ENCODE data around the gene INF2.
"Not testable (repeated sequence)": the region's sequence is repeated elsewhere in the genome, so short reads cannot be mapped to it uniquely, and the experiment has no call there.

Gene INF2

GRCh38 chr14:104726600-104727451, 37.4 kb downstream of the INF2 start:
- H3K4me1 Mint-ChIP-seq (ENCODE audit: low read depth) = peaks cover 11% of the 10 kb centered on the region
- no peaks in the 10 kb centered on the region for H3K9me3 Mint-ChIP-seq
- peaks cover 34% of the 10 kb centered on the region for H3K27me3 Mint-ChIP-seq
- intact Hi-C loops (cut with micrococcal nuclease) = no loop called here
- H3K4me3 Mint-ChIP-seq = no peak overlapping the region
- H3K36me3 Mint-ChIP-seq (ENCODE audit: low read depth) = peaks cover 1% of the 10 kb centered on the region
- no peak overlapping the region for H3K27ac Mint-ChIP-seq

GRCh38 chr14:104728631-104729030, 39.2 kb downstream of the INF2 start:
- Mint-ChIP-seq H3K4me1 (ENCODE audit: low read depth) (peaks cover 6% of the 10 kb centered on the region), H3K36me3 (ENCODE audit: low read depth) (no peaks in the 10 kb centered on the region), H3K27ac (no peak overlapping the region), H3K27me3 (peaks cover 37% of the 10 kb centered on the region), H3K9me3 (no peaks in the 10 kb centered on the region), H3K4me3 (no peak overlapping the region)
- intact Hi-C loops (cut with micrococcal nuclease) = no loop called here

GRCh38 chr14:104729176-104729834, 39.9 kb downstream of the INF2 start:
- H3K4me1 Mint-ChIP-seq (ENCODE audit: low read depth); H3K27ac Mint-ChIP-seq; H3K4me3 Mint-ChIP-seq; H3K9me3 Mint-ChIP-seq; H3K36me3 Mint-ChIP-seq (ENCODE audit: low read depth); intact Hi-C loops (cut with micrococcal nuclease): not testable (repeated sequence)
- H3K27me3 Mint-ChIP-seq = peaks cover 37% of the 10 kb centered on the region

- peaks cover 6% of the 10 kb centered on the region for H3K4me1 Mint-ChIP-seq (ENCODE audit: low read depth)
- no peak overlapping the region for H3K27ac Mint-ChIP-seq
- intact Hi-C loops (cut with micrococcal nuclease) = no loop called here
- H3K9me3 Mint-ChIP-seq = no peaks in the 10 kb centered on the region
- H3K4me3 Mint-ChIP-seq = no peak overlapping the region
- peaks cover 33% of the 10 kb centered on the region for H3K27me3 Mint-ChIP-seq
- H3K36me3 Mint-ChIP-seq (ENCODE audit: low read depth) = no peaks in the 10 kb centered on the region
Observed at GRCh38 chr14:104729835-104730181, 40.4 kb downstream of the INF2 start.

GRCh38 chr14:104730487-104730886, 41.1 kb downstream of the INF2 start:
- Mint-ChIP-seq H3K4me3 (no peak overlapping the region), H3K9me3 (no peaks in the 10 kb centered on the region), H3K27ac (no peak overlapping the region), H3K36me3 (ENCODE audit: low read depth) (no peaks in the 10 kb centered on the region), H3K27me3 (peaks cover 26% of the 10 kb centered on the region), H3K4me1 (ENCODE audit: low read depth) (peaks cover 8% of the 10 kb centered on the region)
- intact Hi-C loops (cut with micrococcal nuclease) = no loop called here

GRCh38 chr14:104731320-104732294, 42.2 kb downstream of the INF2 start:
- intact Hi-C loops (cut with micrococcal nuclease) = no loop called here
- no peaks in the 10 kb centered on the region for H3K36me3 Mint-ChIP-seq (ENCODE audit: low read depth)
- H3K4me1 Mint-ChIP-seq (ENCODE audit: low read depth) = peaks cover 19% of the 10 kb centered on the region
- no peak overlapping the region for H3K4me3 Mint-ChIP-seq
- no peaks in the 10 kb centered on the region for H3K9me3 Mint-ChIP-seq
- H3K27me3 Mint-ChIP-seq = peaks cover 24% of the 10 kb centered on the region
- no peak overlapping the region for H3K27ac Mint-ChIP-seq

- Mint-ChIP-seq H3K4me1 (ENCODE audit: low read depth) (peaks cover 22% of the 10 kb centered on the region), H3K27ac (no peak overlapping the region), H3K27me3 (peaks cover 20% of the 10 kb centered on the region), H3K4me3 (no peak overlapping the region), H3K9me3 (no peaks in the 10 kb centered on the region), H3K36me3 (ENCODE audit: low read depth) (no peaks in the 10 kb centered on the region)
- intact Hi-C loops (cut with micrococcal nuclease) = no loop called here
Observed at GRCh38 chr14:104732355-104732804, 43.0 kb downstream of the INF2 start.

GRCh38 chr14:104732931-104733681, 43.7 kb downstream of the INF2 start:
- H3K27me3 Mint-ChIP-seq = peaks cover 17% of the 10 kb centered on the region

GRCh38 chr14:104734051-104734587, 44.7 kb downstream of the INF2 start:
- Mint-ChIP-seq H3K4me3 (no peak overlapping the region), H3K27ac (no peak overlapping the region), H3K9me3 (no peaks in the 10 kb centered on the region), H3K4me1 (ENCODE audit: low read depth) (peaks cover 23% of the 10 kb centered on the region), H3K36me3 (ENCODE audit: low read depth) (no peaks in the 10 kb centered on the region), H3K27me3 (peaks cover 12% of the 10 kb centered on the region)
- intact Hi-C loops (cut with micrococcal nuclease) = no loop called here

More at GRCh38 chr14:104732931-104733681, 43.7 kb downstream of the INF2 start:
- intact Hi-C loops (cut with micrococcal nuclease) = no loop called here
- no peak overlapping the region for H3K27ac Mint-ChIP-seq
- no peaks in the 10 kb centered on the region for H3K9me3 Mint-ChIP-seq
- H3K4me3 Mint-ChIP-seq = no peak overlapping the region
- H3K36me3 Mint-ChIP-seq (ENCODE audit: low read depth) = no peaks in the 10 kb centered on the region
- peaks cover 23% of the 10 kb centered on the region for H3K4me1 Mint-ChIP-seq (ENCODE audit: low read depth)

- Mint-ChIP-seq H3K4me3 (no peak overlapping the region), H3K9me3 (no peaks in the 10 kb centered on the region), H3K36me3 (ENCODE audit: low read depth) (no peaks in the 10 kb centered on the region), H3K27ac (no peak overlapping the region), H3K27me3 (peaks cover 10% of the 10 kb centered on the region), H3K4me1 (ENCODE audit: low read depth) (peaks cover 23% of the 10 kb centered on the region)
- intact Hi-C loops (cut with micrococcal nuclease) = no loop called here
Observed at GRCh38 chr14:104734601-104734990, 45.2 kb downstream of the INF2 start.

- H3K4me3 Mint-ChIP-seq = no peak overlapping the region
- peaks cover 23% of the 10 kb centered on the region for H3K4me1 Mint-ChIP-seq (ENCODE audit: low read depth)
- peaks cover 10% of the 10 kb centered on the region for H3K27me3 Mint-ChIP-seq
- intact Hi-C loops (cut with micrococcal nuclease) = no loop called here
- no peak overlapping the region for H3K27ac Mint-ChIP-seq
- H3K9me3 Mint-ChIP-seq = no peaks in the 10 kb centered on the region
- H3K36me3 Mint-ChIP-seq (ENCODE audit: low read depth) = no peaks in the 10 kb centered on the region
Observed at GRCh38 chr14:104734991-104735779, 45.8 kb downstream of the INF2 start.

- intact Hi-C loops (cut with micrococcal nuclease) = no loop called here
- Mint-ChIP-seq H3K36me3 (ENCODE audit: low read depth) (no peaks in the 10 kb centered on the region), H3K27me3 (peaks cover 10% of the 10 kb centered on the region), H3K27ac (peak overlapping the region; percentile 9), H3K9me3 (no peaks in the 10 kb centered on the region), H3K4me1 (ENCODE audit: low read depth) (peaks cover 23% of the 10 kb centered on the region), H3K4me3 (no peak overlapping the region)
Observed at GRCh38 chr14:104735830-104736642, 46.6 kb downstream of the INF2 start.
